Measurements from ENCODE around the gene NUCB2.
"Not testable (repeated sequence)": the region's sequence is repeated elsewhere in the genome, so short reads cannot be mapped to it uniquely, and the experiment has no call there.

The NUCB2 gene

GRCh38 chr11:17276236-17277023 lies at the start of gene NUCB2:
Gene NUCB2 (plus strand): TSS chr11:17276739. CDS start chr11:17295324, 18,585 bp downstream.
- peak; percentile 98 for DNase-seq

GRCh38 chr11:17228186-17228925 lies 48.2 kb upstream of the NUCB2 start:
- DNase-seq: not testable (repeated sequence)

GRCh38 chr11:17229481-17230152 lies 46.9 kb upstream of the NUCB2 start:
- no peak for DNase-seq

- DNase-seq: no peak
Measured at GRCh38 chr11:17230867-17231851, 45.4 kb upstream of the NUCB2 start.

GRCh38 chr11:17233101-17233500 lies 43.4 kb upstream of the NUCB2 start:
- no peak for DNase-seq

- no peak for DNase-seq
Measured at GRCh38 chr11:17238377-17238776, 38.2 kb upstream of the NUCB2 start.

GRCh38 chr11:17239927-17240326 lies 36.6 kb upstream of the NUCB2 start:
- DNase-seq: not testable (repeated sequence)

GRCh38 chr11:17240780-17241179 lies 35.8 kb upstream of the NUCB2 start:
- DNase-seq: no peak

GRCh38 chr11:17242954-17243353 lies 33.6 kb upstream of the NUCB2 start:
- DNase-seq: not testable (repeated sequence)

- DNase-seq: no peak
Measured at GRCh38 chr11:17244046-17244445, 32.5 kb upstream of the NUCB2 start.

GRCh38 chr11:17250561-17251350 lies 25.8 kb upstream of the NUCB2 start:
- DNase-seq: no peak

GRCh38 chr11:17252704-17253103 lies 23.8 kb upstream of the NUCB2 start:
- no peak for DNase-seq

GRCh38 chr11:17256512-17256911 lies 20.0 kb upstream of the NUCB2 start:
- DNase-seq: no peak

GRCh38 chr11:17257196-17257595 lies 19.3 kb upstream of the NUCB2 start:
- no peak for DNase-seq

GRCh38 chr11:17258670-17259069 lies 17.9 kb upstream of the NUCB2 start:
- DNase-seq: no peak

- no peak for DNase-seq
Measured at GRCh38 chr11:17259519-17259918, 17.0 kb upstream of the NUCB2 start.

GRCh38 chr11:17260020-17260419 lies 16.5 kb upstream of the NUCB2 start:
- no peak for DNase-seq

- DNase-seq: no peak
Measured at GRCh38 chr11:17263769-17264168, 12.8 kb upstream of the NUCB2 start.

GRCh38 chr11:17266781-17267180 lies 9.8 kb upstream of the NUCB2 start:
- no peak for DNase-seq

GRCh38 chr11:17267576-17267975 lies 9.0 kb upstream of the NUCB2 start:
- no peak for DNase-seq

- not testable (repeated sequence) for DNase-seq
Measured at GRCh38 chr11:17268500-17268899, 8.0 kb upstream of the NUCB2 start.

GRCh38 chr11:17268902-17269301 lies 7.6 kb upstream of the NUCB2 start:
- DNase-seq: no peak

All from activated CD8-positive, alpha-beta memory T cell treated with anti-CD3 and anti-CD28 coated beads for 24 hours (primary cell).